Fibroblast of mammary gland (primary cell): Measurements from ENCODE around the gene EYA2.

Source experiments
- DNase-seq: peaks from one replicate; pipeline ENCODE4 v3.0.0-alpha.2; 2010; ENCODE audit warnings: low read depth
- H3K4me3 ChIP-seq: 2 replicates; pipeline ENCODE4 v1.5.1; 2011; ENCODE audit warnings: low read depth, mild to moderate bottlenecking, low read length, moderate library complexity; ENCODE audit not compliant: control insufficient read depth
- CTCF ChIP-seq: conservative IDR thresholded peaks from 2 replicates; pipeline ENCODE4 v1.5.1; 2011; ENCODE audit warnings: low read depth, low read length, inconsistent platforms; ENCODE audit not compliant: control insufficient read depth, insufficient read depth

Gene EYA2

DNA sequence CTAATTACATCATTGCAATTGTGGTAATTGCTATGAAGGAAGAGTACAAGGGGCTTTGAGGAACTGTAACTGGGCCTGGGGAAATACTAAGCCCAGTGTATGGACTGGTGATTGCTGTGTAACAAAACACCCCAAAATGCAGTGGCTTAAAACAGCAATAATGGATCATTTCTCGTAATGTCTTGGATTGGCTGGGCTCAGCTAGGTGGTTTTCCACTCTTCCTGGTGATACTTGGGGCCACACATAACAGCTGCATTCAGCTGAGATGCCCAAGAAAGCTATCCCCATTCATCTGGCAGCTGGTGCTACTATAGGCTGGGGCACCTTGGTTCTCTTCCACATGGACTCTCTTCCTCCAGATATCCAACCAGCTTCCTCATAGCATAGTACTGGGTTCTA is 150.3 kb downstream of the EYA2 start:
- no peak for DNase-seq
- no peak for TF ChIP-seq CTCF

GRCh38 chr20:47048054-47048453 is 153.4 kb downstream of the EYA2 start:
- H3K4me3 ChIP-seq = no peak overlapping the region
- TF ChIP-seq CTCF = no peak
- no peak for DNase-seq

More for the DNA sequence above, 150.3 kb downstream of the EYA2 start:
- H3K4me3 ChIP-seq = no peak overlapping the region

DNA sequence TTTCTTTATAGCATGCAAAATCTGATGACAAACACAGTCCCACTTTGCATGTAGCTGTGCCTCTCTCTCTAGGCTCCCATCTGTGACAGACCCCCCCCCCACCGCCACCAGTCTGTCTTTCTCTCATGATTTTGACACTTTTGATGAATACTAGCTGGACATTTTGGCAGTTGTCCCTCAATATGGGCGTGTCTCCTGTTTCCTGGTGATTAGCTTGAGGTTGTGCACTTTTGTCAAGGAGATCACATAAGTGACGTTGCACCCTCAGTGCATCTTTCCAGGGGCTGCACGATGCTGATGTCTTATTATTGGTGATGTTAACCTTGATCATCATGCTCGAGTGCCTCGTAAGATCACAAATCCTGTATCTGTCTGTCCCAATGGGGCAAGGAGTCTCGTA is 155.1 kb downstream of the EYA2 start:
- no peak overlapping the region for H3K4me3 ChIP-seq
- no peak for DNase-seq
- TF ChIP-seq CTCF = no peak

GRCh38 chr20:47050996-47051395 is 156.4 kb downstream of the EYA2 start:
- DNase-seq = no peak
- H3K4me3 ChIP-seq = no peak overlapping the region
- TF ChIP-seq CTCF = no peak

- H3K4me3 ChIP-seq = no peak overlapping the region
- no peak for TF ChIP-seq CTCF
- no peak for DNase-seq
Observed at GRCh38 chr20:47051936-47052526, 157.4 kb downstream of the EYA2 start.

- no peak for DNase-seq
- TF ChIP-seq CTCF = no peak
- no peak overlapping the region for H3K4me3 ChIP-seq
Observed at GRCh38 chr20:47054506-47054905, 159.9 kb downstream of the EYA2 start.

DNA sequence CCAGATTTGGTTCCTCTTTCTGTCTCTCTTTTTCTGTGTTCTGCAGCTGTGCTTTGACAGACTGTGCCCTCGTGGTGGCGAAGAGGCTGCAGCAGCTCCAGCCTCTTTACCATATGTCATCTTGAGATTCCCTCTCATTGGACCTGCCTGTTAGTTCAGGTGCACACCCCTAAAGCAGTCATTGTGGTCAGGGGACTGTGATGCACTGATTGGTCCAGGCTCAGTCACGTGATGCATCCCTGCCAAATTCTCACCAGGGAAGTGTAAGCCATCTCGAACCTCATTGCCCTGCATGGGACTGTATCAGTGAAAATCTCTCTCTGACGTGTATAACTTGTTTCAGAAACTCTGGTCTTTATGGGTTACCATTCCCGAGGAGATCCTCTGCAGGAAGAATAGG is 160.3 kb downstream of the EYA2 start:
- TF ChIP-seq CTCF = no peak
- no peak overlapping the region for H3K4me3 ChIP-seq
- DNase-seq = no peak
